K562 (cell line): ENCODE results near the gene CHERP. TPM values are rescaled to one million over a fixed set of nuclear protein-coding genes. Genes with fewer than 3 reads are reported as not detected.

Source experiments
- ARNT ChIP-seq, 2 experiments: fragments of 450-650 bp; IDR thresholded peaks; 2 replicates each; pipeline ENCODE4 v1.6.1; 2016; ENCODE audit warnings: mild to moderate bottlenecking in 1 of 2
- DIDO1 ChIP-seq: fragments of 450-650 bp; IDR thresholded peaks from 2 replicates; pipeline ENCODE4 v1.6.1; 2016; ENCODE audit warnings: low read depth, missing biosample characterization, missing genetic modification characterization
- E2F8 ChIP-seq: fragments of 450-650 bp; IDR thresholded peaks from 2 replicates; pipeline ENCODE4 v1.7.1; 2018; ENCODE audit warnings: mild to moderate bottlenecking, low read depth; ENCODE audit not compliant: partially characterized antibody
- FOXA3 ChIP-seq, 2 experiments: fragments of 450-650 bp in 1 of 2; sonication (generic) in 1 of 2; formaldehyde crosslinking; IDR thresholded peaks in 1 of 2; conservative IDR thresholded peaks in 1 of 2; 2 replicates each; pipeline versions ENCODE4 v1.4.0 to v1.8.0; 2020 to 2022; ENCODE audit warnings: mild to moderate bottlenecking in 2 of 2, missing genetic modification reagents in 1 of 2
- KHSRP ChIP-seq: fragments of 450-650 bp; IDR thresholded peaks from 2 replicates; pipeline ENCODE4 v1.6.1; 2017
- MCM2 ChIP-seq: fragments of 450-650 bp; IDR thresholded peaks from 2 replicates; pipeline ENCODE4 v1.6.1; 2017; ENCODE audit warnings: low read depth, mild to moderate bottlenecking
- NCOA4 ChIP-seq: fragments of 450-650 bp; IDR thresholded peaks from 2 replicates; pipeline ENCODE4 v1.6.1; 2018; ENCODE audit warnings: mild to moderate bottlenecking; ENCODE audit not compliant: partially characterized antibody
- NFIX ChIP-seq: fragments of 250-450 bp; sonication (Bioruptor Pico); IDR thresholded peaks from 2 replicates; pipeline ENCODE4 v1.4.0; 2020; ENCODE audit warnings: low read depth, mild to moderate bottlenecking, moderate library complexity
- PCBP1 ChIP-seq: fragments of 200-400 bp; formaldehyde crosslinking; IDR thresholded peaks from 2 replicates; pipeline ENCODE4 v1.6.1; 2018; ENCODE audit warnings: mild to moderate bottlenecking, low read depth, low read length; ENCODE audit not compliant: poor library complexity, severe bottlenecking
- PPARD ChIP-seq: fragments of 250-450 bp; sonication (Bioruptor Pico); IDR thresholded peaks from 2 replicates; pipeline ENCODE4 v1.8.0; 2022; ENCODE audit warnings: inconsistent platforms, mild to moderate bottlenecking, moderate library complexity
- RBBP5 ChIP-seq: fragments of 200-600 bp; sonication (generic); IDR thresholded peaks from 2 replicates; pipeline ENCODE4 v1.6.1; 2012; ENCODE audit warnings: borderline replicate concordance, mild to moderate bottlenecking, low read length, control low read depth, inconsistent platforms; ENCODE audit not compliant: insufficient read depth, poor library complexity, severe bottlenecking
- RBM22 ChIP-seq: fragments of 200-400 bp; formaldehyde crosslinking; IDR thresholded peaks from 2 replicates; pipeline ENCODE4 v1.6.1; 2018; ENCODE audit warnings: low read length, low read depth; ENCODE audit not compliant: poor library complexity, severe bottlenecking
- SIRT6 ChIP-seq: IDR thresholded peaks from one replicate; pipeline ENCODE4 v1.6.1; 2012; ENCODE audit warnings: low read depth, mild to moderate bottlenecking, control low read depth, inconsistent platforms, low read length, moderate library complexity
- SMAD1 ChIP-seq: fragments of 150-350 bp; IDR thresholded peaks from 2 replicates; pipeline ENCODE4 v1.6.1; 2014; ENCODE audit warnings: low read length, low read depth; ENCODE audit not compliant: partially characterized antibody
- SNRNP70 ChIP-seq: fragments of 200-400 bp; formaldehyde crosslinking; optimal IDR thresholded peaks from 2 replicates; pipeline ENCODE3; 2017; ENCODE audit warnings: low read depth, low read length
- SPI1 ChIP-seq: IDR thresholded peaks from 2 replicates; pipeline ENCODE4 v1.6.1; 2011; ENCODE audit warnings: low read depth, low read length, control low read depth, borderline replicate concordance
- STAT5B ChIP-seq: fragments of 250-450 bp; sonication (Bioruptor Pico); IDR thresholded peaks from 2 replicates; pipeline ENCODE4 v1.8.0; 2021; ENCODE audit warnings: mild to moderate bottlenecking, inconsistent platforms
- TBL1XR1 ChIP-seq, 2 experiments: IDR thresholded peaks; 2 replicates each; pipeline ENCODE4 v1.6.1; 2012; ENCODE audit warnings: improper control_type of control experiment in 2 of 2, low read length in 2 of 2, mild to moderate bottlenecking in 1 of 2
- TSC22D4 ChIP-seq: fragments of 450-650 bp; IDR thresholded peaks from 2 replicates; pipeline ENCODE4 v1.6.1; 2016; ENCODE audit warnings: missing genetic modification characterization, missing biosample characterization, control low read depth
- ZBTB17 ChIP-seq: fragments of 450-650 bp; formaldehyde crosslinking; IDR thresholded peaks from 2 replicates; pipeline ENCODE4 v1.4.0; 2020; ENCODE audit warnings: mild to moderate bottlenecking
- ZNF121 ChIP-seq: sonication (generic); formaldehyde crosslinking; conservative IDR thresholded peaks from 2 replicates; pipeline ENCODE4 v1.8.0; 2022; ENCODE audit warnings: missing genetic modification reagents
- ZNF146 ChIP-seq: IDR thresholded peaks from one replicate; pipeline ENCODE4 v1.6.1; 2018; ENCODE audit warnings: missing compliant biosample characterization; ENCODE audit not compliant: unreplicated experiment
- ZNF3 ChIP-seq: fragments of 250-450 bp; sonication (Bioruptor Pico); IDR thresholded peaks from 2 replicates; pipeline ENCODE4 v1.5.0; 2021; ENCODE audit warnings: mild to moderate bottlenecking, moderate library complexity
- ZNF76 ChIP-seq: fragments of 250-450 bp; sonication (Bioruptor Pico); IDR thresholded peaks from 2 replicates; pipeline ENCODE4 v1.4.0; 2020; ENCODE audit warnings: mild to moderate bottlenecking, moderate library complexity, borderline replicate concordance
- ZNF77 ChIP-seq: fragments of 250-450 bp; sonication (Bioruptor Pico); IDR thresholded peaks from 2 replicates; pipeline ENCODE4 v1.5.0; 2020
- polyA plus RNA-seq, 8 experiments: library from polyadenylated mRNA; depleted of rRNA in 4 of 8; stranded (reverse) in 5 of 8; unstranded in 3 of 8; fragments of >200 nt; fragmentation: Nextera tagmentation in 2 of 8; fragmentation: Illumina TruSeq in 1 of 8; extraction: Ambion mirVana in 2 of 8; extraction: Trizol in 1 of 8; gene quantifications; 2 replicates each; pipeline versions ENCODE4 v1.2.1 to v1.2.3, GENCODE V29; 2011 to 2014; ENCODE audit warnings: inconsistent platforms in 1 of 8, missing spikeins in 1 of 8
- total RNA-seq, 7 experiments: library from RNA; depleted of rRNA in 6 of 7; stranded (reverse); fragments of >200 nt in 6 of 7; fragmentation: Illumina TruSeq in 2 of 7; extraction: Trizol in 2 of 7; gene quantifications; 2 replicates each; pipeline versions ENCODE4 v1.2.1 to v1.2.3, GENCODE V29; 2011 to 2021; ENCODE audit warnings: low replicate concordance in 1 of 7
- TF ChIP-seq, protein P1 (sequence below): fragments of 250-450 bp; sonication (Bioruptor Pico); IDR thresholded peaks from 2 replicates; pipeline ENCODE4 v1.6.1; 2021; ENCODE audit warnings: mild to moderate bottlenecking
- TF ChIP-seq, protein P2 (sequence below): fragments of 450-650 bp; IDR thresholded peaks from 2 replicates; pipeline ENCODE4 v1.6.1; 2018; ENCODE audit warnings: mild to moderate bottlenecking, low read depth; ENCODE audit not compliant: partially characterized antibody

The CHERP gene
- total and polyA plus RNA-seq, 9 of the 15 experiments (the other 6 are each of a cell fraction or from before 2014, with no cell fraction given), result 0.60 to 85.1 (median 7.8) TPM

- no peak for TF ChIP-seq SPI1
- no peak for TF ChIP-seq SIRT6
- no peak for TF ChIP-seq TSC22D4 (tag)
- no peak for TF ChIP-seq FOXA3 (CRISPR knock-in tag; conservative IDR thresholded peaks at IDR 0.05 in 1 of 2, IDR thresholded peaks at IDR 0.05 in 1 of 2)
- TF ChIP-seq ZNF76 (CRISPR knock-in tag), result no peak
- TF ChIP-seq MCM2, result no peak
- no peak for TF ChIP-seq NFIX (CRISPR knock-in tag)
- TF ChIP-seq TBL1XR1 (IDR thresholded peaks at IDR 0.05; ENCODE audit: low read length in 2 of 2), result no peak
- no peak for TF ChIP-seq ARNT (IDR thresholded peaks at IDR 0.05)
- no peak for TF ChIP-seq SNRNP70
- no peak for TF ChIP-seq SMAD1
- TF ChIP-seq ZNF77 (CRISPR knock-in tag), result no peak
- no peak for TF ChIP-seq E2F8
- TF ChIP-seq NCOA4, result no peak
- no peak for TF ChIP-seq ZNF121 (CRISPR knock-in tag)
- TF ChIP-seq, protein P1, sequence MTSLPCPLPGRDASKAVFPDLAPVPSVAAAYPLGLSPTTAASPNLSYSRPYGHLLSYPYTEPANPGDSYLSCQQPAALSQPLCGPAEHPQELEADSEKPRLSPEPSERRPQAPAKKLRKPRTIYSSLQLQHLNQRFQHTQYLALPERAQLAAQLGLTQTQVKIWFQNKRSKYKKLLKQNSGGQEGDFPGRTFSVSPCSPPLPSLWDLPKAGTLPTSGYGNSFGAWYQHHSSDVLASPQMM, result no peak
- no peak for TF ChIP-seq ZBTB17 (CRISPR knock-in tag)
- no peak for TF ChIP-seq PPARD (CRISPR knock-in tag)
- TF ChIP-seq, protein P2, sequence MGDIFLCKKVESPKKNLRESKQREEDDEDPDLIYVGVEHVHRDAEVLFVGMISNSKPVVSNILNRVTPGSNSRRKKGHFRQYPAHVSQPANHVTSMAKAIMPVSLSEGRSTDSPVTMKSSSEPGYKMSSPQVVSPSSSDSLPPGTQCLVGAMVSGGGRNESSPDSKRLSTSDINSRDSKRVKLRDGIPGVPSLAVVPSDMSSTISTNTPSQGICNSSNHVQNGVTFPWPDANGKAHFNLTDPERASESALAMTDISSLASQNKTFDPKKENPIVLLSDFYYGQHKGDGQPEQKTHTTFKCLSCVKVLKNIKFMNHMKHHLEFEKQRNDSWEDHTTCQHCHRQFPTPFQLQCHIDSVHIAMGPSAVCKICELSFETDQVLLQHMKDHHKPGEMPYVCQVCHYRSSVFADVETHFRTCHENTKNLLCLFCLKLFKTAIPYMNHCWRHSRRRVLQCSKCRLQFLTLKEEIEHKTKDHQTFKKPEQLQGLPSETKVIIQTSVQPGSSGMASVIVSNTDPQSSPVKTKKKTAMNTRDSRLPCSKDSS, result no peak
- TF ChIP-seq RBBP5, result peak; percentile 75
- no peak for TF ChIP-seq KHSRP
- peak; percentile 21 for TF ChIP-seq PCBP1
- no peak for TF ChIP-seq ZNF3 (CRISPR knock-in tag)
- TF ChIP-seq DIDO1 (tag), result no peak
- TF ChIP-seq ZNF146 (CRISPR knock-in tag), result no peak
- no peak for TF ChIP-seq STAT5B
- peak; percentile 90 for TF ChIP-seq RBM22
Measured at GRCh38 chr19:16571822-16572331, 29.6 kb upstream of the CHERP start (continued).
